Measurements from ENCODE around the gene GNG4. TPM values are rescaled to one million over a fixed set of nuclear protein-coding genes. Genes with fewer than 3 reads are reported as not detected.

The GNG4 gene
- total and polyA plus RNA-seq, 2 donors (not counting 3 experiments of a cell fraction or from before 2014, with no cell fraction given) = 0.10 TPM; not detected in 1

DNA sequence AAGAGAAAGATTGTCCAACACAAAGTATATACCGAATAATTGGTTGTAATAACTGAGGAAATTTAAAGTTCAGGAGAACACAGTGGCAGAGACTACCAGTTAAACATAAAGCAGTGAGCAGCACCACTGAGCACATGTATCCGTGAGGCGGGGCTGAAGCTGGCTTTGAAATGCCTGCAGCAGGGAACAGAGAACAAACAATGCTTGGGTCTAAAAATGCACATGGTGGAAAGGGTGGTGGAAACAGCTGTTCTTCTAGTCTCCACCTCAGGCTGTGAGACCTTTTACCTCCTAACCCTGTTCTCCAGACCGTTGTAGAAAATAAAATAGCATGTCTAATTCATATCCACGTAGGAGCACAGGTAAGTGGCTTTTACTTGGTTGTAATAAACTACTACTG lies 7.7 kb upstream of the GNG4 start:
- ChIA-PET CTCF (interaction anchor here (0.6 to 1.4 kb wide), 3 partner anchors 16 to 315 kb away, joined by 3 to 6 read pairs (median 3); no protein-coding TSS in a partner anchor), POLR2A (no interaction called here)
- no TSS peak for BruUV-seq (replicated peaks)
- FAIRE-seq = no peak
- Histone ChIP-seq H3K4me2 (ENCODE audit: insufficient read depth, low read length) (no peak overlapping the region), H3K27me3 (ENCODE audit: control insufficient read depth in 2 of 2, insufficient read depth in 2 of 2, low read length in 2 of 2) (peaks cover 7 to 16% of the 10 kb centered on the region in 2 experiments), H3K27ac (ENCODE audit: insufficient read depth, low read depth, low read length) (no peak overlapping the region), H3K36me3 (ENCODE audit: control insufficient read depth in 2 of 2, extremely low read depth in 1 of 2, insufficient read depth in 2 of 2, low read length in 2 of 2) (no peaks in the 10 kb centered on the region), H3K4me1 (ENCODE audit: control insufficient read depth, extremely low read depth, insufficient read depth, low read length) (no peaks in the 10 kb centered on the region), H3K79me2 (ENCODE audit: control insufficient read depth, insufficient read depth, low read length) (no peaks in the 10 kb centered on the region), H4K20me1 (replicated peaks; ENCODE audit: control insufficient read depth, extremely low read depth, insufficient read depth, low read length) (no peaks in the 10 kb centered on the region), H3K4me3 (replicated peaks in 1 of 3; ENCODE audit: insufficient read depth in 1 of 3, low read depth in 1 of 3, low read length in 3 of 3) (no peak overlapping the region), H2AFZ (ENCODE audit: low read depth, low read length) (no peak overlapping the region), H3K9ac (replicated peaks; ENCODE audit: extremely low read depth, insufficient read depth, low read length) (no peak overlapping the region), H3K9me1 (replicated peaks; ENCODE audit: control insufficient read depth, extremely low read depth, insufficient read depth, low read length) (no peaks in the 10 kb centered on the region), H3K9me3 (replicated peaks; ENCODE audit: control insufficient read depth, insufficient read depth, low read length) (no peaks in the 10 kb centered on the region)
- intact Hi-C loops (cut with micrococcal nuclease) = no loop called here
- no peak for TF ChIP-seq JUN (IDR thresholded peaks at IDR 0.05; ENCODE audit: borderline replicate concordance, insufficient read depth, insufficient read length, low read depth)
- no peak for DNase-seq (ENCODE audit: low read depth, low spot score)
- dilution Hi-C loops (cut with MboI; ENCODE audit: extremely low pct_ligation_motif_present, low sequenced_read_pairs) = no loop called here

DNA sequence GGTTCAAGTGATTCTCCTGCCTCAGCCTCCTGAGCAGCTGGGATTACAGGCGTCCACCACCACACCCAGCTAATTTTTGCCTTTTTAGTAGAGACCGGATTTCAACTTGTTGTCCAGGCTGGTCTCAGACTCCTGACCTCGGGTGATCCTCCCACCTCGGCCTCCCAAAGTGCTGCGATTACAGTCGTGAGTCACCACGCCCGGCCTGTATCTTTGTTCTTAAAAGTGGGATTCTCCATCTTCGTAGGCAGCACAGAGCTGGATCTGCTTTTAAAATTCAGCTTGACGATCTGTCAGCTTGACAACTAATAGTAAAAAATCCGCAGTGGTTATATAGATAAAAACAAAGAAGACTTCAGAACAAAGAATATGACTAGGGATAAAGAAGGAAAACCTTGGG lies 2.8 kb upstream of the GNG4 start:
- Histone ChIP-seq H3K27ac (ENCODE audit: insufficient read depth, low read depth, low read length) (no peak overlapping the region), H3K36me3 (ENCODE audit: control insufficient read depth in 2 of 2, extremely low read depth in 1 of 2, insufficient read depth in 2 of 2, low read length in 2 of 2) (no peaks in the 10 kb centered on the region), H3K27me3 (ENCODE audit: control insufficient read depth in 2 of 2, insufficient read depth in 2 of 2, low read length in 2 of 2) (peaks cover 28 to 48% of the 10 kb centered on the region in 2 experiments), H3K79me2 (ENCODE audit: control insufficient read depth, insufficient read depth, low read length) (no peaks in the 10 kb centered on the region), H3K4me1 (ENCODE audit: control insufficient read depth, extremely low read depth, insufficient read depth, low read length) (peaks cover 11% of the 10 kb centered on the region), H3K9me3 (replicated peaks; ENCODE audit: control insufficient read depth, insufficient read depth, low read length) (no peaks in the 10 kb centered on the region), H4K20me1 (replicated peaks; ENCODE audit: control insufficient read depth, extremely low read depth, insufficient read depth, low read length) (no peaks in the 10 kb centered on the region), H3K9me1 (replicated peaks; ENCODE audit: control insufficient read depth, extremely low read depth, insufficient read depth, low read length) (no peaks in the 10 kb centered on the region), H3K4me3 (replicated peaks in 1 of 3; ENCODE audit: insufficient read depth in 1 of 3, low read depth in 1 of 3, low read length in 3 of 3) (no peak overlapping the region), H3K4me2 (ENCODE audit: insufficient read depth, low read length) (no peak overlapping the region), H3K9ac (replicated peaks; ENCODE audit: extremely low read depth, insufficient read depth, low read length) (no peak overlapping the region), H2AFZ (ENCODE audit: low read depth, low read length) (no peak overlapping the region)
- dilution Hi-C loops (cut with MboI; ENCODE audit: extremely low pct_ligation_motif_present, low sequenced_read_pairs) (no loop called here), intact Hi-C loops (cut with micrococcal nuclease) (loop anchor here (5.0 kb wide), 2 partner anchors 85 to 140 kb away; no protein-coding TSS in a partner anchor)
- FAIRE-seq = no peak
- TF ChIP-seq EZH2 (IDR thresholded peaks at IDR 0.05; ENCODE audit: borderline replicate concordance, low read depth, low read length, severe bottlenecking) (no peak), JUN (IDR thresholded peaks at IDR 0.05; ENCODE audit: borderline replicate concordance, insufficient read depth, insufficient read length, low read depth) (no peak), GATA2 (IDR thresholded peaks at IDR 0.05; ENCODE audit: insufficient read depth, insufficient read length, low read depth, low read length) (no peak), MYC (IDR thresholded peaks at IDR 0.05; ENCODE audit: low read depth, low read length) (no peak), POLR2A (IDR thresholded peaks at IDR 0.05; ENCODE audit: low read depth, low read length) (no peak), POLR2AphosphoS5 (IDR thresholded peaks at IDR 0.05; ENCODE audit: insufficient read depth, low read depth, low read length) (no peak), FOS (IDR thresholded peaks at IDR 0.05; ENCODE audit: borderline replicate concordance, insufficient read depth, low read length) (no peak)
- TF ChIP-seq, protein P1, sequence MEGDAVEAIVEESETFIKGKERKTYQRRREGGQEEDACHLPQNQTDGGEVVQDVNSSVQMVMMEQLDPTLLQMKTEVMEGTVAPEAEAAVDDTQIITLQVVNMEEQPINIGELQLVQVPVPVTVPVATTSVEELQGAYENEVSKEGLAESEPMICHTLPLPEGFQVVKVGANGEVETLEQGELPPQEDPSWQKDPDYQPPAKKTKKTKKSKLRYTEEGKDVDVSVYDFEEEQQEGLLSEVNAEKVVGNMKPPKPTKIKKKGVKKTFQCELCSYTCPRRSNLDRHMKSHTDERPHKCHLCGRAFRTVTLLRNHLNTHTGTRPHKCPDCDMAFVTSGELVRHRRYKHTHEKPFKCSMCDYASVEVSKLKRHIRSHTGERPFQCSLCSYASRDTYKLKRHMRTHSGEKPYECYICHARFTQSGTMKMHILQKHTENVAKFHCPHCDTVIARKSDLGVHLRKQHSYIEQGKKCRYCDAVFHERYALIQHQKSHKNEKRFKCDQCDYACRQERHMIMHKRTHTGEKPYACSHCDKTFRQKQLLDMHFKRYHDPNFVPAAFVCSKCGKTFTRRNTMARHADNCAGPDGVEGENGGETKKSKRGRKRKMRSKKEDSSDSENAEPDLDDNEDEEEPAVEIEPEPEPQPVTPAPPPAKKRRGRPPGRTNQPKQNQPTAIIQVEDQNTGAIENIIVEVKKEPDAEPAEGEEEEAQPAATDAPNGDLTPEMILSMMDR (IDR thresholded peaks at IDR 0.05; ENCODE audit: extremely low read depth in 1 of 2, insufficient read depth in 1 of 2, low read depth in 1 of 2, low read length in 2 of 2) = no peak
- TF ChIP-seq, protein P2, sequence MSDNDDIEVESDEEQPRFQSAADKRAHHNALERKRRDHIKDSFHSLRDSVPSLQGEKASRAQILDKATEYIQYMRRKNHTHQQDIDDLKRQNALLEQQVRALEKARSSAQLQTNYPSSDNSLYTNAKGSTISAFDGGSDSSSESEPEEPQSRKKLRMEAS (IDR thresholded peaks at IDR 0.05; ENCODE audit: insufficient read depth, insufficient read length) = no peak
- POLR2A ChIA-PET = no interaction called here
- no TSS peak for BruUV-seq (replicated peaks)
- CTCF ChIA-PET = interaction anchor here (1.2 kb wide), 1 partner anchor 319 kb away, joined by 3 read pairs; no protein-coding TSS in a partner anchor
- DNase-seq (ENCODE audit: low read depth, low spot score) = no peak

Measured in endothelial cell of umbilical vein (primary cell).